GM12873 (cell line): ENCODE measurements around the gene RAB30.

ENCODE experiments used
- CTCF ChIP-seq: IDR thresholded peaks from 2 replicates; pipeline ENCODE4 v1.5.1; 2012; ENCODE audit warnings: low read depth, mild to moderate bottlenecking, moderate library complexity, low read length, control low read depth; ENCODE audit not compliant: insufficient read depth; ENCODE audit errors: missing control alignments

RAB30 gene

GRCh38 chr11:82924522-82925224, 147.0 kb downstream of the RAB30 start:
- no peak for TF ChIP-seq CTCF
